NB4 (cell line): Measurements from ENCODE around the gene PPIL6.

Experiments
- CTCF ChIP-seq: IDR thresholded peaks from one replicate; pipeline ENCODE4 v1.5.1; 2012; ENCODE audit warnings: low read depth, low read length
- MYC ChIP-seq: IDR thresholded peaks from 2 replicates; pipeline ENCODE4 v1.6.1; 2011; ENCODE audit warnings: low read depth, low read length
- POLR2A ChIP-seq: IDR thresholded peaks from 2 replicates; pipeline ENCODE4 v1.6.1; 2011; ENCODE audit warnings: mild to moderate bottlenecking; ENCODE audit not compliant: insufficient read length; ENCODE audit errors: extremely low read depth
- TF ChIP-seq, protein P1 (sequence below): IDR thresholded peaks from 2 replicates; pipeline ENCODE4 v1.6.1; 2011; ENCODE audit warnings: low read depth, low read length

DNA sequence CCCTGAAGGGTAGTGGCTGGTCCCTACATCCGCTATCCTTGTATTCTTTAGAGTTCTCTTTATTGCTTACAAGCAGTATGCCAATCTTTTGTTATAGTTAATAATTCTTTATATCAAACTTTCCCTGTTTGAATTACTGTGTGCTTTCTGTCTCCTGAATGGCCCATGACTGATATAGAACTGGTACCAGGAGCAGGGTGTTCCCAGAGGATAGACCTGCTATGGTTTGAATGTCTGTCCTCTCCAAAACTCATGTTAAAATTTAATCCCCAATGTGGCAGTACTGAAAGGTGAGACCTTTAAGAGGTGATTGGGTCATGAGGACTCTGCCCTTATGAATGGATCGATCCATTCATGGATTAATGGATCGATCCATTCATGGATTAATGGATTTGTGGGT lies 84.2 kb downstream of the PPIL6 start:
- TF ChIP-seq CTCF = no peak
- TF ChIP-seq POLR2A = no peak
- TF ChIP-seq, protein P1, sequence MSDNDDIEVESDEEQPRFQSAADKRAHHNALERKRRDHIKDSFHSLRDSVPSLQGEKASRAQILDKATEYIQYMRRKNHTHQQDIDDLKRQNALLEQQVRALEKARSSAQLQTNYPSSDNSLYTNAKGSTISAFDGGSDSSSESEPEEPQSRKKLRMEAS = no peak
- TF ChIP-seq MYC = no peak
